ENCODE results near the gene RNF220.

- TF ChIP-seq POLR2A (IDR thresholded peaks at IDR 0.05) (no peak), CTCF (IDR thresholded peaks at IDR 0.05 in 8 of 11, conservative IDR thresholded peaks at IDR 0.05 in 3 of 11) (no peak)
These were observed 43.6 kb upstream of the RNF220 start for GRCh38 chr1:44361478-44361877.

Data from spleen (tissue), 7 donors.